Esophagus squamous epithelium (tissue), 5 donors: Measurements from ENCODE around the gene GP2. TPM values are rescaled to one million over a fixed set of nuclear protein-coding genes. Genes with fewer than 3 reads are reported as not detected.
"Not testable (repeated sequence)": the region's sequence is repeated elsewhere in the genome, so short reads cannot be mapped to it uniquely, and the experiment has no call there.

Experiments used
- DNase-seq: peaks from one replicate; lab custom pipeline; 2025; lab: John Stamatoyannopoulos, UW
- H3K27ac ChIP-seq, 4 donors: fragments of 200-600 bp; sonication (generic); one replicate each; pipeline ENCODE4 v1.5.1; 2016 to 2019; ENCODE audit warnings: mild to moderate bottlenecking in 1 of 4
- H3K27me3 ChIP-seq, 4 donors: fragments of 200-600 bp; sonication (generic); 1 replicate in 3 of 4; 2 replicates in 1 of 4; pipeline versions ENCODE4 v1.5.1 to v1.6.0; 2017 to 2021; ENCODE audit warnings: antibody characterized with exemption in 1 of 4
- H3K36me3 ChIP-seq, 3 donors: fragments of 200-600 bp; sonication (generic); one replicate each; pipeline ENCODE4 v1.5.1; 2016 to 2019
- H3K4me1 ChIP-seq, 3 donors: fragments of 200-600 bp; sonication (generic); one replicate each; pipeline ENCODE4 v1.5.1; 2017 to 2019
- H3K4me3 ChIP-seq, 4 donors: fragments of 200-600 bp; sonication (generic); 1 replicate in 3 of 4; 2 replicates in 1 of 4; pipeline ENCODE4 v1.5.1; 2016 to 2019; ENCODE audit warnings: mild to moderate bottlenecking in 2 of 4, moderate library complexity in 1 of 4
- H3K9me3 ChIP-seq, 3 donors: fragments of 200-600 bp; sonication (generic); one replicate each; pipeline ENCODE4 v1.5.1; 2016 to 2019
- CTCF ChIP-seq, 6 experiments: fragments of 450-650 bp in 4 of 6; fragments of 200-600 bp in 2 of 6; sonication (generic) in 2 of 6; IDR thresholded peaks; one replicate each; pipeline ENCODE4 v1.5.1; 2016 to 2019; ENCODE audit warnings: antibody characterized with exemption in 6 of 6, mild to moderate bottlenecking in 4 of 6, moderate library complexity in 4 of 6
- POLR2A ChIP-seq, 4 donors: fragments of 450-650 bp; IDR thresholded peaks; one replicate each; pipeline ENCODE4 v1.6.1; 2017; ENCODE audit warnings: antibody characterized with exemption in 4 of 4, mild to moderate bottlenecking in 4 of 4, moderate library complexity in 3 of 4
- WGBS, 2 donors: methylation state at CpG; one replicate each; pipeline ENCODE4 v1.1.5; 2018; 5-methylcytosine and 5-hydroxymethylcytosine counted together
- intact Hi-C: fragments of 100-400 bp; cut with DNase I; formaldehyde crosslinking; loops from one replicate; pipeline ENCODE4 v1.15.0; 2022
- total RNA-seq, 4 donors: library from RNA; depleted of rRNA; stranded (reverse); fragments of >200 nt; gene quantifications; one replicate each; pipeline ENCODE4 v1.1.0, GENCODE V29; 2016
- donor health status: DM: yes; HTN: yes; CAD: no.

Gene GP2
- total RNA-seq, 4 donors from 2014 or later = not detected

- intact Hi-C loops = no loop called here
- DNase-seq = no peak
- Histone ChIP-seq H3K4me1 (no peaks in the 10 kb centered on the region), H3K9me3 (no peaks in the 10 kb centered on the region), H3K4me3 (no peak overlapping the region), H3K27me3 (peaks cover 0 to 16% (median 0%) of the 10 kb centered on the region in 4 donors), H3K36me3 (no peaks in the 10 kb centered on the region), H3K27ac (no peak overlapping the region)
- 59 to 60% methylated on average over 8 of the region's 8 CpGs for WGBS, 2 donors
- TF ChIP-seq CTCF (IDR thresholded peaks at IDR 0.05) (no peak), POLR2A (IDR thresholded peaks at IDR 0.05) (no peak)
Measured at GRCh38 chr16:20317117-20317516, 10.2 kb downstream of the GP2 start.

- Histone ChIP-seq H3K4me3 (no peak overlapping the region), H3K27me3 (peaks cover 0 to 16% (median 0%) of the 10 kb centered on the region in 4 donors), H3K9me3 (no peaks in the 10 kb centered on the region), H3K36me3 (no peaks in the 10 kb centered on the region), H3K4me1 (no peaks in the 10 kb centered on the region), H3K27ac (no peak overlapping the region)
- no peak for DNase-seq
- TF ChIP-seq POLR2A (IDR thresholded peaks at IDR 0.05) (no peak), CTCF (IDR thresholded peaks at IDR 0.05) (no peak)
- intact Hi-C loops = no loop called here
- 62 to 67% methylated on average over 5 of the region's 5 CpGs for WGBS, 2 donors
Measured at GRCh38 chr16:20316715-20317114, 10.6 kb downstream of the GP2 start.

- no peaks in the 10 kb centered on the region for H3K9me3 ChIP-seq
- WGBS, 2 donors = 79 to 98% methylated on average over 5 to 6 of the region's 6 CpGs
- DNase-seq = no peak
- H3K27ac ChIP-seq = no peak overlapping the region
- H3K4me1 ChIP-seq = no peaks in the 10 kb centered on the region
- TF ChIP-seq CTCF (IDR thresholded peaks at IDR 0.05) (no peak), POLR2A (IDR thresholded peaks at IDR 0.05) (no peak)
- H3K36me3 ChIP-seq = no peaks in the 10 kb centered on the region
- H3K27me3 ChIP-seq = peaks cover 0 to 16% (median 0%) of the 10 kb centered on the region in 4 donors
- H3K4me3 ChIP-seq = no peak overlapping the region
- intact Hi-C loops = no loop called here
Measured at GRCh38 chr16:20315764-20316163, 11.5 kb downstream of the GP2 start.

GRCh38 chr16:20314575-20314974 lies 12.7 kb downstream of the GP2 start:
- TF ChIP-seq POLR2A (IDR thresholded peaks at IDR 0.05) = no peak
- no peak for TF ChIP-seq CTCF (IDR thresholded peaks at IDR 0.05)
- no peaks in the 10 kb centered on the region for H3K36me3 ChIP-seq
- DNase-seq = no peak
- no peaks in the 10 kb centered on the region for H3K4me1 ChIP-seq
- WGBS, 2 donors = 92 to 100% methylated on average over 2 to 3 of the region's 3 CpGs
- no peaks in the 10 kb centered on the region for H3K9me3 ChIP-seq
- peaks cover 0 to 7% (median 0%) of the 10 kb centered on the region in 4 donors for H3K27me3 ChIP-seq
- intact Hi-C loops = no loop called here
- H3K27ac ChIP-seq = no peak overlapping the region
- no peak overlapping the region for H3K4me3 ChIP-seq

- Histone ChIP-seq H3K9me3 (no peaks in the 10 kb centered on the region), H3K27ac (no peak overlapping the region), H3K27me3 (peaks cover 0 to 4% (median 0%) of the 10 kb centered on the region in 4 donors), H3K4me3 (no peak overlapping the region), H3K4me1 (no peaks in the 10 kb centered on the region), H3K36me3 (no peaks in the 10 kb centered on the region)
- intact Hi-C loops = no loop called here
- 60 to 89% methylated on average over 1 to 2 of the region's 3 CpGs for WGBS, 2 donors
- DNase-seq = no peak
- TF ChIP-seq CTCF (IDR thresholded peaks at IDR 0.05) = no peak
- no peak for TF ChIP-seq POLR2A (IDR thresholded peaks at IDR 0.05)
Measured at GRCh38 chr16:20313741-20314140, 13.6 kb downstream of the GP2 start.

GRCh38 chr16:20312536-20313095 lies 14.7 kb downstream of the GP2 start:
- WGBS, 2 donors = 80 to 82% methylated on average over 6 to 7 of the region's 7 CpGs
- H3K36me3 ChIP-seq, H3K4me1 ChIP-seq, intact Hi-C loops, H3K9me3 ChIP-seq, H3K4me3 ChIP-seq, DNase-seq, H3K27ac ChIP-seq, H3K27me3 ChIP-seq: not testable (repeated sequence)
